HG02938 (cell line): Measurements from ENCODE around the gene OLFM2.
"Not testable (repeated sequence)": the region's sequence is repeated elsewhere in the genome, so short reads cannot be mapped to it uniquely, and the experiment has no call there.

Source experiments
- ATAC-seq: cut with Tn5 transposase; IDR thresholded peaks from one replicate; pipeline ENCODE4 v1.9.1; 2021; ENCODE audit warnings: mild to moderate bottlenecking, moderate library complexity; ENCODE audit not compliant: unreplicated experiment

Gene OLFM2

DNA sequence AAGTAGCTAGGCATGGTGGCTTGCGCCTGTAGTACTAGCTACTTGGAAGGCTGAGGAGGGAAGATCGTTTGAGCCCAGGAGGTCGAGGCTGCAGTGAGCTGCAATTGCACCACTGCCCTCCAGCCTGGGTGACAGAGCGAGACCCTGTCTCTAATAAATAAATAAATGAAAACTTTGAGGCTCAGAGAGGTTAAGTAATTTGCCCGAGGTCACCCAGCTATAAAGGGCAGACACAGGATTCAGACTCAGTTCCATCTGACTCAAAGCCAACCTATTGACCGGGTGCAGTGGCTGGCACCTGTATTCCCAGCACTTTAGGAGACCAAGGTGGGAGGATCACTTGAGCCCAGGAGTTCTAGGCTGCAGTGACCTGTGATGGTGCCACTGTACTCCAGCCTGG lies 7.4 kb upstream of the OLFM2 start:
- no peak for ATAC-seq

DNA sequence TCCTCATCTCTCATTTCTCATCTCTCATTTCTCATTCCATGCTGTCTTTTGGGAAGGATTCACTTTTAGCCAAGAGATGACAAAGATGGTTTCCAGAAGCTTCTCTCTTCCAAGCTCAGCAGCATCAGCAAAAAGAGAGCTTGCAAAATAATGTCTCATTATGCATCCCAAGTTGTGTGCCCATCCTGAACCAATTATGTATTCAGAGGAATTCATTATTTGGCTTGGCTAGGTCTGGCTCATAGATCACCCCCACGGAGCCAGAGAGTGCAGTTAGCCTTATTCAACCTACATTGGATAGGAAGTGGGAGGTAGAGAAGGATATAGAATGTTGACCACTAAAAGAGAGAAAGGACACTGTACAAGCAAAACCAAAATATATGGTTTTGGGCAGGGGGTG lies 5.4 kb upstream of the OLFM2 start:
- no peak for ATAC-seq

DNA sequence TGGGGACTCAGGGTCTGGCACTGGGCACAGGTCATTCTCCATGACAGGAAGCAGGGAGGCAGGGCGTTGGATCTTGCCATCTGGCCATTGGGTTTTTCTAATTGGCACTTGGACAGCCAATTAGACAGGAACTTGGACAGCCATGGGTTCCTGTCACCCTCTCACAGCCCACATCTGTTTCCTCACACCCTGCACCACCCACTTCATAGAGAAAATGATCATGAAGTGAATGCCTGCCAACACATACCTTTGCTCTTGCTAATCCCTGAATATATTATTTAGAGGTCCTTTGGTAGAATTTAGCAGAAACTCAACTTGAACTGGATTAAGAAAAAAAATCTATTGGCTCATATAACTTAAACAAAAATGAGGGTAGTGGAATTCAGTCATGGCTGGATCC lies 4.9 kb upstream of the OLFM2 start:
- no peak for ATAC-seq

DNA sequence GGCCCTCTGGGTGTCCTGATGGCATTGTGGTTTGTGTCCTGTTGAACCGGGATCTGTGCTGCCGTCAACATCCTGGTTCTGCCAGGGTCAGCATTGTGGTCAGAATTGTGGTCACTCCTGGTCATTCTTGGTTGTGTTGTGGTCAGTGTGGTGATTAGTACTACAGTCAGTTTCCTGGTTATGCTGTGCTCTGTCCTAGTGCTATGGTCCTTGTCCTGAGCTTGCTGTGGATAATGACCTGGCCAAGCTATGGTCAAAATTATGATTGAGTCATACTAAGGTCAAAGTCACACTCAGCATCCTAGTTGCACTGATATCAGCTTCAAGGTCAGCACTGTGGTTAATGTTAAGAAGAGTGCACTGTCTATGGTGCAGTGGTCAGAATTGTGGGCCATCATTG lies 4.5 kb upstream of the OLFM2 start:
- no peak for ATAC-seq

DNA sequence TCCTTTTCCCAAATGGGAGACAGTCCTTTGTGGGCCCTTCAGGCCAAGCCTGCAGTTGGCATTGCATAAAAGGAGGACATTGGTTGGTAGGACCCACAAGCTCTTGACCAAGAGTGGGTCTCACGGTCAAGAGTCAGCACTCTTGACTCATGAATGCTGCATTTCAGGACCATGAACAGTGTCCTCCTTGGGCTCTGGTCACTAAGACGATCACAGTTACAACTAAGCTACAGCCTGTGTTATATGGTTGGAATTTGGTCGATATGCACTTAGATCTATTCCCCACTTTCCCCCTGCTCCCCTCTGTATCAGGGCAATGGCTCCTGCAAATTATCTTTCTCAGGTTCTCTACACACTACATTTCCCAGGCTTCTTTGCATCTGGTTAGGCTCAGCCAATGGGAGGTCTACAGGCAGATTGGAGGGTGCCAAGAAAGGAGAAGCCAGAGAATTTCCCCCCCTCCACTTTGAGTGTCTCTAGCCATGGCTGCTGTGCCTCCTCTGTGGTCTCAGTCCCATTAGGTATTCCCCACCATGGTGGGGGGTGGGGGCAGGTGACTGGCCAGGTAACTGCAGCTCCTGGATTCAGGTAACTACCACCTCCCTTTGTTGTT lies 3.1 kb upstream of the OLFM2 start:
- ATAC-seq = no peak

DNA sequence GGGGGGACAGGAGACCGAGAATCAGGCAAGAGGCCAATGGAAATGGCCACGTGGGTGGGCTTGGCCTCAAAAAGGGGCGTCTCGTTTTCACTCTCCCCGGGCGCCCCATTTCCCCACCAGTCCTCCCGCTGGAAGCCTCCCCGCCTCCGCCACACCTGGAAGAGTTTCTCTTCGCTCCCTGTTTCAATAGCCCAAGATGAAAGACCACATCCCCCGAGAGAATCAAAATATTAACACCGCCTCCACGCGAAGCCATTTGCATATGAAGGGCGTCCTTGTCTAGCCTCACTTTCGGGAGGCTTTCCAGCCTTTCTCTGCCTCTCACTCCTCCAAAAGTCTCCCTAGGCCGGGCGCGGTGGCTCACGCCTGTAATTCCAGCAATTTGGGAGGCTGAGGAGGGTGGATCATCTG lies 691 bp upstream of the OLFM2 start:
- no peak for ATAC-seq

DNA sequence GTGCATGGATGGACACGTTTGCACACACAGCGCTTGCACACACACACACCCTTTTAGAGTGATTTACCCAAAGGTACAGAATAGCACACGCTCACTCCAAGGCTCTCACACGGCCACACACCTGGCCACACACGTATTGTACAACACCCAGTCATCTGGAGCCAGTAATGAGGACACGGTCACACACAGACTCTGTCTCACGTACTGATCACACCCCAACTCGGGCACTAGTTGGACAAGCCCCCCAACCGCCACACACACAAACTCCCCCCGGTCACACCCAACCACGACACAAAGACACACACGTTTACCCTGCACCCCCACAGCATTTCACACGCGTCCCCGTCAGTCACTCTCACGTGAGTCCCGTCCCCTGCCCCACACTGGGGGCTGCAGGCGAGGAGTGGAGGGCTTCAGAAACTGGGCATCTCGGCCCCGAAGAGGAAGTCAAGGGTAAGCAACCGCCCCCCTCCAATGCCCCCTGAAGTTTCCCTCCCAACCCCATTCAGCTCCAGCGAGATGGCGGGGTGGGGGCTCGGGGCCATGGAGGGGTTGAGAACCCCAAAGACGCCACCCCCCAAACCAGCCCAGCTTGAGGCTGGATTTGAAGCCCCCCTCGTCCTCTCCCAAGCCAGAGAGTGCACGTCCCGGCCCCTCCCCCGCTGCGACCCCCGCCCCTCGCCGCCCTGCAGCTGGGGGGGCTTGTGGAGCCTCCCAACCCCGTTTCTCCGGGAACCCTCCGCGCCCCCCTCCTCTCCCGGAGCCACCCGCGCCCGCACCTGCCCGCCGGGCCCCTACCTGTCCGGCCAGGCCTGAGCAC lies 599 bp downstream of the OLFM2 start:
- no peak for ATAC-seq

DNA sequence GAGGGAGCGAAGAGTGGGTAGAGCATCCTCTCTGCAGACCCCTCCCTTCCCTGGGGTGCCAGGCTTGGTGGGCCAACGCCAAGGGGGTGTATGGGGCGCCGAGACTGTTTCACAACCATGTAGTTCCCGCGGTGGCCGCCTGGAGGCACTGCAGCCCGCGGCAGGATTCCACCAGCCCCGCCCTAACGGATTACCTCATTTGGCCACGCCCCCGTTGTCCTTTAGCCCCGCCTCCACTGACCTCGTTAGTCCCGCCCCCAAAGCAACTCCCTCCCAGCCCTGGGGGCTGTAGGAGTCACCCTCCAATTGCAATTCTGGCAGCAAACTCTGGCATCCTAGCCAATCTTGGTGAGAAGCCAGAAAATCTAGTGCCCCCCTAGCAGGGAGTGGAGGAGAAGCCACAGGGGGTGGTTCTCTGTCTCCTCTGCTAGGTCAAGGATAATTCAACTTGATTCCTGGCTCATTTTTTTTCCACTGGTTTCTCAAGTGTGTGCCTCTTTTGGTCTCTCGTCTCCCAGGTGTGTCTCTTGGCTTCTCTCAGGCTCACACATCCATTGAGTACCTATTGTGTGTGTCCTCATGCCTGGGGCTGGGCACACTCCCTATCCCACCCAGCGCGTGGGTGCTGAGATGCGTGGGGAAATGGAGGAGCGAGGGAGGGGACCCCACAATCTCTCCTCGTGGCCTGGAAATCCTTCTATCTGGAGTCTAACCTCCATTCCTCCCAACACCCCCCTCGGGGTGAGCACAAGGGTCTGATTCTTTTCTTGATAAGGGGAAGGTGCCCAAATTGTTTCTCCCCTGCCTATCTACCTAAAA lies 2.0 kb downstream of the OLFM2 start:
- ATAC-seq = no peak

DNA sequence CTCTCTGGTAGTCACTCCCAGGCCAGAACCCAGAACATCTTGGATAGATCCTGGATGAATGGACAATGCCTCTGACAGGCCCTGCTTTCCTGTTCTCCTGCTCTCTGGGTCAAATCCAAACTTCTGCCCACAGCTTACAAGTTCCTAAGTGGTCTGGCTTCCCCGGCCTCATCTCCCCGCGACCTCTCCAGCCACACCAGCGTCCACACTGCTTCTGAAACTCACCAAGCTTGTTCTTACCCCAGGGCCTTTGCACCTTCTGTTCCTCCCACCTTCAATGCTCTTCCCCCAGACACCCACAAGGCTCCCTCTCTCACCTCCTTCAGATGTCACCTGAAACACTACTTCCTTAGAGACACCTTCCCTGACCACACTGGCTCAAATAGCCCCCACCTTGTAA lies 3.5 kb downstream of the OLFM2 start:
- ATAC-seq = no peak

DNA sequence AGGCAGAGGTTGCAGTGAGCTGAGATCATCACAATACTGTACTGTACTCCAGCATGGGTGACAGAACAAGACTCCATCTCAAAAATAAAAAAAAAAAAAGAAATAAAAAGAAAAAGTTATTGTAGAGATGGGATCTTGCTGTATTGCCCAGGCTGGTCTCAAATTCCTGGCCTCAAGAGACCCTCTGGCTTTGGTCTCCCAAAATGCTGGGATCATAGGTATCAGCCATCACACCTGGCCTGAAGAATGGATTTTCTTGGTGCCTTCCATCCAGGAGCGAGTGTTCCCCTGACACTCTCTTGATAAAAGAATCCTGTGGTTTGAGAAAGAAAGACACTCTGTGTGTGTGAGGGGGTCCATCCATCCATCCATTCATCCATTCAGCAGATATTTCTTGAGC lies 4.7 kb downstream of the OLFM2 start:
- no peak for ATAC-seq

DNA sequence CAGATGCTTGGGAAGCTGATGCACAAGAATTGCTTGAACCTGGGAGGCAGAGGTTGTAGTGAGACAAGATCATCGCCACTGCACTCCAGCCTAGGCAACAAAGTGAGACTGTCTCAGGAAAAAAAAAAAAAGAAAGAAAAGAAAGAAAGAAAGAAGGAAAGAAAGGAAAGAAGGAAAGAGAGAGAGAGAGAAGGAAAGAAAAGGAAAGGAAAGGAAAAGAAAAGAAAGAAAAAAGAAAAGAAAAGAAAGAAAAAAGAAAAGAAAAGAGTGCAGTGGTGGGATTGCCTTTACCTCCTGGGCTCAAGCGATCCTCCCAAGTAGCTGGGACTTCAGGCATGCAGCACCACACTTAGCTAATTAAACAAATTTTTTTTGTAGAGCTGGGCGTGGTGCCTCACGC lies 12.9 kb downstream of the OLFM2 start:
- ATAC-seq = no peak

DNA sequence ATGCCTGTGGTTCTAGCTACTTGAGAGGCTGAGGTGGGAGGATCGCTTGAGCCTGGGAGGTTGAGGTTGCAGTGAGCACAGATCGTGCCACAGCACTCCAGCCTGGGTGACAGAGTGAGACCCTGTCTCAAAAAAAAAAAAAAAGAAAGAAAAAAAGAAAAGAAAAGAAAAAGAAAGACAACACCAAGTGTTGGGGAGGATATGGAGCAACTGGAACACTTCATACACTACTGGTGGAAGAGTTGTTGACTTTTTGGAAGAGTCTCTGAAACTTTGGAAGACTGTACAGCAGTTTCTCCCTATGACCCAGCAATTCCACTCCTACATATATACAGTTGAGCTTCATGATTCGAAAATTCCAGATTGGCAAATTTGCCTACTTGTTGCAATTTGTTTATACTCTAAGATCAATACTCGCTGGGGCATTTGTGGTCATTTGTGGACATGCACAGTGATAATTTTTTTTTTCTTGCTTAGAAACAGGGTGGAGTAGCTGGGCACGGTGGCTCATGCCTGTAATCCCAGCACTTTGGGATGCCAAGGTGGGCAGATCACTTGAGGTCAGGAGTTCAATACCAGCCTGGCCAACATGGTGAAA lies 13.4 kb downstream of the OLFM2 start:
- not testable (repeated sequence) for ATAC-seq

DNA sequence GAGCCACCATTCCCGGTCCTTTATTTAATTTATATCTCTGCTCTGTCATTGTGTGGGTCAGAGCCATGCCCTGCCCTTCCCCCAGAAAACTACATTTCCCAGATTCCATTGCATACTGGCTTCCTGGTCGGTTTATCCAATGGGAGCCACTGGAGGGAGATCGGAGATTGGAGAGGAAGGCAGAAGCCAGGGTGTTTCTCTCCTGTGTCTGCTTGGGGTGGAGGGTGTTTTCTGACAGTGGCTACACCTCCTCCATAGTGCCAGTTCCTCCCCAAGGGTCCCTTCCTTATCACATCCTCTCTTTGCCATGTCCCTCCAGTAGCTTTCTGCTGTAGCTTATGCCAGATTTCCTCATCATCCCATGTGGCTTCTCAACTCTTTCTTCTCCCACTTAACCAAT lies 19.0 kb downstream of the OLFM2 start:
- ATAC-seq = no peak

DNA sequence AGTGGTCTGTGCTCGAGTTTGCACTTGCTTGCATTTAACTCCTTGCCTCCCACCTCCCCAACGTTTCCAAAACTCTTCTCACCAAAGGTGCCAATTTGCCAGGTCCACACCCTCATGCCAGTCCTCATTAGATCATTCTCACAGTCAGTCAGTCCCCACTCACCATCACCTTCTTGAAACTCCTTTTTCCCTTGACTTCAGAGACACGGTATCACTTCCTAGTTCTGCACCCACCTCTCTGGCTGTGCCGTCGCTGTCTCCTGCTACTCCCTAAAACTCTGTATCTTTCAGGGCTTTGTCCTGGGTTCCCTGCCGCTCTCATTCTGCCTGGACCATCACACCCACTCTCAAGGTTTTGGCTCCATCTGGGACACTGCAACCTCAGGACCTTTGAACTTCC lies 19.6 kb downstream of the OLFM2 start:
- ATAC-seq = no peak

DNA sequence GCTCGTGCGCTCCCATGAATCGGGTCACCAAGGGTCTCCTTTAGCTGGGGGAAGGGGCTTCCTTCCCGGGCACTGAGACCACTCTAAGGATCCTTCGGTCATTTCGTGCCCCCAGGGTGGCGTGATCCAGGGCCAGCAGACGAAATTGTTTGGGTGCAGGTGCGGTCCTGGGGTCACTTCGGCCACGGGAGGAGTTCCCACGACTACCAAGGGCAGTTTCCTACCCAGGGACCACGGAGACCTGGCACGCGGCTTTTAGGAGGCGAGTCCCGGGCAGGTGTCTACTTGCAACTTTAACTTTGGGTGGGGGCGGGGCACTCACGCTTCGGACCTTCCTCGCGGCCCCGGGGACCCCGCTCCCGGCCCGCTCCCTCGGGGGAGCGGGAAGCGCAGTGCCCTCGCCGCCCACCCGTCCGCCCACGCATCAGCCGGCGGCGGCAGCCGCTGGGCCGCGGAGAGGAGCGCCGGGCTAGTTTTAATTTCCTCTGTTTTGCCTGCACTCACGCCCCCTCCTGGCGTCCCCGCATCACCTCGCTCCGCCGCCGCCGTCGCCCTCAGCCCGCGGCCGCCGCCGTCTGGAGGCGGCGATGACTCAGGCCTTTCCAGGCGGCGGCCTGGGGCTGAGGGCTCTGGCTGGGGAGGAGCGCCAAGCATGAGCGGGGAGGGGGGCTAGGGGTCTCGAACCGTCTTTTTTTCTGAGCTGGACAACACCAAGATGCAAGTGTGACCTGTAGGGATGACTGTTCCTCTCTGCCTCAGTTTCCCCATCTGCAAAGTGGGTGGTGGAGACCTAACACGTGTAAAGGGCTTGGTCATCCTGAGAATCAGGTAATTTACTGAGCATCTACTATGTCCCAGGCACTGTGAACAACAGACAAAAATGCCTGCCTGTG lies 21.8 kb downstream of the OLFM2 start:
- no peak for ATAC-seq

DNA sequence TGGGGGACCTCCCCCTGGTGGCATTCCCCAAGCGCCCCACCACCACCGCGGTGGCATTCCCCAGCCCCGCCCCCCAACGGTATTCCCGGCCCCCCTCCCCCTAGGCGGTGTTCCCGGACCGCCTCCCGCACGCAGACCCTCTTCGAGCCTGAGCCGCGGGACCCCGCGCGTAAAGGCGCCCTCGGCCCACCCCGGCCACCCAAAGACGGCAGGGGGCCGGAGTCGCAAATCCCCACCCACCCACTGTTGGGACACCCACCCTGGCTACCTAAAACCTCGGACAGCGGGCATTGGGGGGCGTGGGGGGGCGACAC lies 22.4 kb downstream of the OLFM2 start:
- ATAC-seq = no peak

DNA sequence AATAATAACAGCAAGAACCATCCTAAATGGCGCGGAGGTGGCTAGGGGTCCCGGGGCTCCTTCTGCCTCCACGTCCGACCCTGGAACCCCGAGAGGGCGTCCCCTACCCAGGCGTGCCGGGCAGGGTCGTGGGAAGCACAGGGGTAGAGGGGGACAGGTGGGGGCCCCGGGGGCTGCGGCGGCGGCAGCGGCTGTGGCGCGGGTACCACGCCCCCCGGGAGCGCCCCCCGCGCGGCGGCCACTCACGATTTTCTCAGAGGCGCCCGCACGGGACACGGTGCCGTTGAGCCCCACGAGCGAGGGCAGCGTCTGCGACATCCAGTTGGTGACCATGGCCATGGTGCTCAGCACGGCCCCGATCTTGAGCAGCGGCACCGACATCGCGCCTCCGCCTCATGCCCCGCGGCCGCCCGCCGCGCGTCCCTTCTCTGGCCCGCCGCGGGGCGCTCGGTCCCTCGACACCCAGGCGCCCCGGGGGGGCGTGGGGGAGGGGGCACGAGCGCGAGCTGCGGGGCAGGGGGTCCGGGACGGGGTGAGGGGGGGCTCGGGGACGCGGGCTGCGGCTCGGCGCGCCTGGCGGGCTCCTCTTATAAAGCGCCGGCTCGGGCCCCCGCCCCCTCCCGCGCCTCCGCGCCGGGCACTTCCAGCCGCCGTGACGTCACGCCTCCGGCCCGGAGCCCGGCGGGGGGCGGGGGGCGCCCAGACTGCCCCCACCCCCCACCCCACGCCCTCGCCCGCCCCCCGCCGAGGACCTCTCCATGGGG lies 22.9 kb downstream of the OLFM2 start:
- ATAC-seq = no peak

DNA sequence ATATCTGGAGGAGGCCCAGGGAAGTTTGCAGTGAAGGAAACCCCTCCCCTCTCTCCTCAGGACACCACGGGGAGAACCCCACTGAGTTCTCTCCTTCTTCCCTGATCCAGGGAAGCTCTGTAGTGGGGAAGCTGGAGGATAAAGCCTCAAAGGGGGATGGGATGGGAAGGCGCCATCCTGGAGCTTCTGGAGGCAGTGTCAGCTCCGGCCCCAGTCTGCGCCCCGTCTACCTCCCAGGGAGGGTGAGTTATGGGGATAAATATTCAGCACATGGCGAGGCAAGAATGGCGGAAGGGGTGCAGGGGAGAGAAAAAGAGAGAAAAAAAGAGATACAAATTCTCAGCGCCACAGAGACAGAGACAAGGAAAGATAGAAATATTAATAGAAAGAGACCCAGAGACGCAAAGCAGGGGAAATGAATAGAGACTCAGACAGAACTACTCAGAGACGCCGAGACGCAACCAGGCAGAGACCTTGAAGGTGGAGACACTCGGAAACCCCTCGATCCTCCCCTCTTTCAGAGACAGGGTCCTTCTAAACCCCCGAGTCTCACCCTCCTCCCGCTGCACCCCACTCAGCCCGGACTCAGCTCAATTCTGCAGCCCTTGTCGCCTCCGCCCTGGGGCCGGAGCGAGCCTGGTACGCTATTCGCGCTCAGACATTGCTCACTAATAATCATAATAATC lies 23.6 kb downstream of the OLFM2 start:
- ATAC-seq = no peak

DNA sequence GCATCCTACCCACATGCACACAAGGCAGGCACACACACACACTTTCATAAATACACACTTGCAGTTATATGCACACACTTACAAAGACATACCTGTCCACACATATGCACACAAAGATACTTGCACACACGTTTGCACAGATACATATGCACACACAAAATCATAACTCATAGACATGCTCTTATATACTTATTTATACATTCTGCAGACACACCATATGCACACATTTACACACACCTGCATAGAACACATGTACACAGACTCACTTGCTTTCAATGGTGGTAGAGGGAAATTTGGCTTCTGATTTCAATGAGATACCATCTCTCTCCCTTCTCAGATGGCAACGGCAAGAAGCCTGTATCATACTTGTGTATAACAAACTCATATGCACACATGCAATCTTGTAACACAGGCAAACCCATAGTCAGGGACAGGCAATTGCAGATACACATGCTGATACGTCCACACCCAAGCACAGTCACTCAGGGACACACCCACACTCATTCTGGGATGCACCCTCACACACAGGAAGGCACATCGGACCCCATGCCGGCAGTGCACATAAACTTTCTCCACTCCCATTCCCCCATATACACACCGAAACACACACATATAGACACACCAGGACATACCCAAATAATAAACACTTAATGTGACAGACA lies 24.7 kb downstream of the OLFM2 start:
- no peak for ATAC-seq
